GM12864 (cell line): ENCODE measurements around the gene MAGEC2.

ENCODE experiments used
- DNase-seq: peaks from one replicate; pipeline ENCODE4 v3.0.0-alpha.2; 2011; ENCODE audit warnings: low read depth
- H3K4me3 ChIP-seq: 2 replicates; pipeline ENCODE4 v1.5.1; 2011; ENCODE audit warnings: mild to moderate bottlenecking, low read depth, low read length, control low read depth
- CTCF ChIP-seq: IDR thresholded peaks from 2 replicates; pipeline ENCODE4 v1.5.1; 2011; ENCODE audit warnings: low read depth, mild to moderate bottlenecking, moderate library complexity, low read length, control low read depth, inconsistent platforms; ENCODE audit errors: missing control alignments

The MAGEC2 gene

GRCh38 chrX:142233400-142233799 lies 28.3 kb upstream of the MAGEC2 start:
- no peak for DNase-seq
- TF ChIP-seq CTCF, result no peak
- H3K4me3 ChIP-seq, result no peak overlapping the region

GRCh38 chrX:142214081-142214480 lies 9.0 kb upstream of the MAGEC2 start:
- no peak for DNase-seq
- no peak for TF ChIP-seq CTCF
- no peak overlapping the region for H3K4me3 ChIP-seq

- no peak for DNase-seq
- TF ChIP-seq CTCF, result no peak
- no peak overlapping the region for H3K4me3 ChIP-seq
Observed at GRCh38 chrX:142201113-142201512, 4.0 kb downstream of the MAGEC2 start.

- DNase-seq, result no peak
- TF ChIP-seq CTCF, result no peak
- no peak overlapping the region for H3K4me3 ChIP-seq
Observed at GRCh38 chrX:142186103-142186502, 19.0 kb downstream of the MAGEC2 start.

GRCh38 chrX:142184756-142185602 lies 20.1 kb downstream of the MAGEC2 start:
- no peak overlapping the region for H3K4me3 ChIP-seq
- DNase-seq, result no peak
- no peak for TF ChIP-seq CTCF

DNA sequence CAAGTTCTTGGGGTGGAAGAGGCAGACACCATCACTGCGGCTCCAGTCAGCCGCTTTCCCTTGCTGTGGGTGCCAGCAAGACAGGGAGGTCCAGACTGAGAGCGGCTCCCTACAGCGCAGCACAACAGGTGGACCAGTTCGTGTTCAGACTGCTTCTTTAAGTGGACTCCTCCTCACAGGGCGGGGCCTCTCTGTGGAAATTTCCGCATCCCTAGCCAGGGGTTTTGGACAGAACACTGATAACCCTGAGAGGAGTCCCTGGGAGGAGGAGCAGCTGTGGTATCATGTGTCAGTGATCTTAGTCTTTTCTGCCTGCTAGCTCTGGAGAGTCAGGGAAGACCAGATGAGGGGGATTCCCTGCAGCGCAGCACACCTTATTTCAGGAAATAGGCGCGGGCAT lies 48.5 kb downstream of the MAGEC2 start:
- DNase-seq, result no peak
- no peak overlapping the region for H3K4me3 ChIP-seq
- TF ChIP-seq CTCF, result no peak
